Measurements from ENCODE around the gene CNTNAP2.

Gene CNTNAP2

DNA sequence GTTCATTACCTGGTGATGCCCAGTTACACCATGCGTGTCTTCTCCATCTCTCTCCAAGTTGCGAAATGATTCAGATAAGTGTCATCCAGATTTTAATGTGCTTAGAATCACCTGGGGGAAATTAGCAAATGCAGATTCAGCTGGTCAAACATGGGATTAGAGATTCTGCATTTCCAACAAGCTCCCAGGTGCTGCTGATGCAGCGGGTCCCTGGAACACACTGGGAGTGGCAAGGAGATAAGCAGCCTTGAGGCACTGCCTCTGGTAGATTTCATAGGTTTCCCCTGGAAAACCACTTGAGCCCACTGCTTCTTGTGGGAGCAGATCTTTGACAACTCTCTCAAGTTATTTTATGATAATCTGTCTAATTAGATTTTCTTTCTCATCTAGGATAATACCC is 2278.0 kb downstream of the CNTNAP2 start:
- DNase-seq (ENCODE audit: low spot score): no peak
- no peak overlapping the region for H3K27ac ChIP-seq
- H3K4me3 ChIP-seq: no peak overlapping the region
- TF ChIP-seq, protein P1, sequence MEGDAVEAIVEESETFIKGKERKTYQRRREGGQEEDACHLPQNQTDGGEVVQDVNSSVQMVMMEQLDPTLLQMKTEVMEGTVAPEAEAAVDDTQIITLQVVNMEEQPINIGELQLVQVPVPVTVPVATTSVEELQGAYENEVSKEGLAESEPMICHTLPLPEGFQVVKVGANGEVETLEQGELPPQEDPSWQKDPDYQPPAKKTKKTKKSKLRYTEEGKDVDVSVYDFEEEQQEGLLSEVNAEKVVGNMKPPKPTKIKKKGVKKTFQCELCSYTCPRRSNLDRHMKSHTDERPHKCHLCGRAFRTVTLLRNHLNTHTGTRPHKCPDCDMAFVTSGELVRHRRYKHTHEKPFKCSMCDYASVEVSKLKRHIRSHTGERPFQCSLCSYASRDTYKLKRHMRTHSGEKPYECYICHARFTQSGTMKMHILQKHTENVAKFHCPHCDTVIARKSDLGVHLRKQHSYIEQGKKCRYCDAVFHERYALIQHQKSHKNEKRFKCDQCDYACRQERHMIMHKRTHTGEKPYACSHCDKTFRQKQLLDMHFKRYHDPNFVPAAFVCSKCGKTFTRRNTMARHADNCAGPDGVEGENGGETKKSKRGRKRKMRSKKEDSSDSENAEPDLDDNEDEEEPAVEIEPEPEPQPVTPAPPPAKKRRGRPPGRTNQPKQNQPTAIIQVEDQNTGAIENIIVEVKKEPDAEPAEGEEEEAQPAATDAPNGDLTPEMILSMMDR (IDR thresholded peaks at IDR 0.05): no peak

DNA sequence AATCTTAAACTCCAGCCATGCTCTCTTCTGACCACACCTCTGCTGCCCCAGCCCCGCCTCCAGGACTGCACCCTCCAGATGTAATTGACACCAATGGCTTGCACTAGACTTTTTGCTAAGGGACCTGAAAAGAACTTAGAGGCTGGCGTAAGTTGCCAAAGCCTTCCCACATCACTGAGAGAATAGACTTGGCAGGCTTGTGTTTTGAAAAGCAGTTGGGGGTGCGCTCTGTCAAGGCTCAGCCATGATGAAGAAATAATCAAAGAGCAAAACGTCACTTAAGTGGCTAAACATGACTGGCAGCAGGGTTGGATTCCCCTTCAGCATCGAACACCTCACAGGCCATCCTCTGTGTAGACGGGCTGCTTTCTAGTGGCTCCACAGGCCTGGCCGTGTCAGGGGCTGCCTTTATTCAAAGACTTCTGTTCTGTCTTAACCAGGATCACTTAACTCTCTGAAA is 2278.8 kb downstream of the CNTNAP2 start:
- Histone ChIP-seq H3K4me3 (no peak overlapping the region), H3K27ac (no peak overlapping the region)
- TF ChIP-seq, protein P1 (IDR thresholded peaks at IDR 0.05): no peak
- DNase-seq (ENCODE audit: low spot score): no peak

- TF ChIP-seq, protein P1 (IDR thresholded peaks at IDR 0.05): no peak
- H3K27ac ChIP-seq: no peak overlapping the region
- no peak overlapping the region for H3K4me3 ChIP-seq
- no peak for DNase-seq (ENCODE audit: low spot score)
Measured at GRCh38 chr7:148395990-148396716, 2279.6 kb downstream of the CNTNAP2 start.

- H3K27ac ChIP-seq: no peak overlapping the region
- DNase-seq (ENCODE audit: low spot score): no peak
- TF ChIP-seq, protein P1 (IDR thresholded peaks at IDR 0.05): no peak
- no peak overlapping the region for H3K4me3 ChIP-seq
Measured at GRCh38 chr7:148397056-148397455, 2280.5 kb downstream of the CNTNAP2 start.

DNA sequence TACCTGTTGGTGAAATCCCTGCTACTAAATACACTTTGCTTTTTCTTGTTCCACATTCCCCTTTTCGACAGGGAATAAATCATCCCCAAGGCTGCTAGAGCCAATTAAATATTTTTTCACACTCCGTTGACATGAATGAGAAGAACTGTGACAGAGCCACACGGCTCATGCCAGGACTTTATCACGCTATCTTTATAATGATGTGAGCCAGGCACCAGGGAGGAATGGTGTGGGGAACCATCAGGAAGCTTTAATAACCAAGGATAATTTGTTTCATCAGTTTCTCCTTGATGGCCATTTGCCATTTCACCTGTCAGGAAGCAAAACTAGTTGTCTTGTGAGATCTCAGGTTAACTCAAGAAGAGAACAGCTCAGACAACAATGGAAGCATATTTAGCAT is 2280.9 kb downstream of the CNTNAP2 start:
- TF ChIP-seq, protein P1 (IDR thresholded peaks at IDR 0.05): no peak
- no peak for DNase-seq (ENCODE audit: low spot score)
- H3K27ac ChIP-seq: no peak overlapping the region
- H3K4me3 ChIP-seq: no peak overlapping the region

DNA sequence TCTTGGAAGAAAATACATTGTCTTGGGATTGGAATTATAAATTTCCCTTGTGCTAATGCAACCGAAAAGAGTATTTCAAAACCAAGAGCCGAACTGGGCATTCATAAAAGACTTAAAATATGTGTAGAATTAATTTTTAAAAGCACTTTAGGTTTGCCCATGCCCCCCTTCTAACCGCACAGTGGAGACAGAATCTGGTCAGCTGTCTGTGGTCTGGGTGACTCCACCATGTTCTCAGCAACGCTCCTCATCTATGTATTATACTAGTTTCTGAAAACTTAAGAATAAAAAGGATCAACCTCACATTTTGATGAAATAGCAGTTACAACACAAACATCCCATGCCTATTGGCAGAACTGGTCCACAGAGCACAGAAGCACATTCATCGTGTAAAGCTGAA is 2281.4 kb downstream of the CNTNAP2 start:
- TF ChIP-seq, protein P1 (IDR thresholded peaks at IDR 0.05): no peak
- no peak overlapping the region for H3K27ac ChIP-seq
- no peak overlapping the region for H3K4me3 ChIP-seq
- no peak for DNase-seq (ENCODE audit: low spot score)

DNA sequence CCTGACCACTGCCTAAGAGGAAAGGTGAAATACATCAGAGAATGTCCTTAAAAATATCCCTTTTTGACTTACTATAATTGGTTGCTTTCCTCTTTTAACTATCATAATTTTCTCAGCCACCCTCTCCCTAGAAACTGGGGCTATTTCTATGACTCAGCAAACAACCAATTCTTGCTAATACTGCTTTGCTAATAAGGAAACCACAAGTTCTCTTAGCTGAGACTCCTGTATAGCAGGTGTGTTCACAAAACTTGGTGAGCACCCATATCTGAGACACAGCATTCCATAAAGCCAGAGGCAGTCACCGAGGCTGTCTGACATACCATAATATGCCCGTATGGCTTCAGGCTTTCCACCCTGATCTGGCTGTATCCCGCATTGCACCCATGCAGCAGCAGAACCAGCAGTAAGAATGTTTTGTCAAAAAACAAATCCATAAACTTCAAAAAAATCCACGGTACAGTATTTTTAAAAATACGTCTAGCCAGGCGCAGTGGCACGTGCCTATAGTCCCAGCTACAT is 2282.3 kb downstream of the CNTNAP2 start:
- no peak for DNase-seq (ENCODE audit: low spot score)
- TF ChIP-seq, protein P1 (IDR thresholded peaks at IDR 0.05): no peak
- no peak overlapping the region for H3K27ac ChIP-seq

More for the DNA sequence above, 2282.3 kb downstream of the CNTNAP2 start:
- no peak overlapping the region for H3K4me3 ChIP-seq

Data from coronary artery (tissue), 2 donors.